H9 (cell line): ENCODE data around the gene CCDC88C. TPM values are rescaled to one million over a fixed set of nuclear protein-coding genes. Genes with fewer than 3 reads are reported as not detected.
A peak's percentile ranks its signal among the peaks of the same experiment; 100 is the strongest.

Source experiments
- DNase-seq: peaks from one replicate; pipeline ENCODE4 v3.0.0-alpha.2; 2017
- H2AFZ ChIP-seq: one replicate; pipeline ENCODE4 v1.6.1; 2013; ENCODE audit warnings: mild to moderate bottlenecking, low read length, control low read depth, moderate library complexity
- H2AK5ac ChIP-seq: 2 replicates; pipeline ENCODE4 v1.6.1; 2013; ENCODE audit warnings: low read length, control low read depth, mixed read lengths; ENCODE audit not compliant: insufficient read length
- H2BK120ac ChIP-seq: one replicate; pipeline ENCODE4 v1.6.1; 2013; ENCODE audit warnings: low read depth, mild to moderate bottlenecking, low read length, control low read depth, inconsistent platforms; ENCODE audit not compliant: poor library complexity, severe bottlenecking
- H2BK12ac ChIP-seq: 2 replicates; pipeline ENCODE4 v1.6.1; 2013; ENCODE audit warnings: low read length, control low read depth, mixed read lengths, low read depth; ENCODE audit not compliant: insufficient read length
- H2BK15ac ChIP-seq: 2 replicates; pipeline ENCODE4 v1.6.1; 2013; ENCODE audit warnings: low read depth, low read length, control low read depth
- H2BK20ac ChIP-seq: one replicate; pipeline ENCODE4 v1.6.1; 2013; ENCODE audit warnings: low read depth, mild to moderate bottlenecking, low read length, control low read depth, inconsistent platforms; ENCODE audit not compliant: poor library complexity, severe bottlenecking
- H2BK5ac ChIP-seq: 2 replicates; pipeline ENCODE4 v1.6.1; 2013; ENCODE audit warnings: low read length, control low read depth, mixed read lengths; ENCODE audit not compliant: insufficient read length
- H3K14ac ChIP-seq: 2 replicates; pipeline ENCODE4 v1.6.1; 2013; ENCODE audit warnings: low read length, control low read depth; ENCODE audit not compliant: insufficient read depth
- H3K18ac ChIP-seq: 2 replicates; pipeline ENCODE4 v1.6.1; 2013; ENCODE audit warnings: low read depth, mild to moderate bottlenecking, mixed read lengths, low read length, control low read depth; ENCODE audit not compliant: insufficient read length
- H3K23ac ChIP-seq: 2 replicates; pipeline ENCODE4 v1.6.1; 2013; ENCODE audit warnings: low read length, control low read depth, mixed read lengths, low read depth; ENCODE audit not compliant: insufficient read length
- H3K23me2 ChIP-seq: 2 replicates; pipeline ENCODE4 v1.6.1; 2013; ENCODE audit warnings: low read depth, mild to moderate bottlenecking, mixed read lengths, low read length, control low read depth; ENCODE audit not compliant: insufficient read length, poor library complexity, severe bottlenecking
- H3K27ac ChIP-seq: 2 replicates; pipeline ENCODE4 v1.5.1; 2013; ENCODE audit warnings: low read length, control low read depth, mixed read lengths, low read depth; ENCODE audit not compliant: insufficient read length
- H3K27me3 ChIP-seq: 2 replicates; pipeline ENCODE4 v1.6.1; 2013; ENCODE audit warnings: low read length, control low read depth, inconsistent platforms; ENCODE audit not compliant: insufficient read depth
- H3K4ac ChIP-seq: 2 replicates; pipeline ENCODE4 v1.6.1; 2013; ENCODE audit warnings: low read depth, mild to moderate bottlenecking, control low read depth, inconsistent platforms, low read length, moderate library complexity
- H3K4me1 ChIP-seq: 2 replicates; pipeline ENCODE4 v1.6.1; 2013; ENCODE audit warnings: low read length, control low read depth, inconsistent platforms; ENCODE audit not compliant: insufficient read depth
- H3K4me2 ChIP-seq: 2 replicates; pipeline ENCODE4 v1.6.1; 2013; ENCODE audit warnings: low read length, control low read depth, mixed read lengths; ENCODE audit not compliant: insufficient read length, insufficient read depth
- H3K56ac ChIP-seq: 2 replicates; pipeline ENCODE4 v1.6.1; 2013; ENCODE audit warnings: low read depth, mild to moderate bottlenecking, mixed read lengths, low read length, control low read depth; ENCODE audit not compliant: insufficient read length
- H3K79me1 ChIP-seq: 2 replicates; pipeline ENCODE4 v1.6.1; 2013; ENCODE audit warnings: low read depth, mild to moderate bottlenecking, moderate library complexity, low read length, control low read depth, inconsistent platforms; ENCODE audit not compliant: insufficient read depth, poor library complexity, severe bottlenecking
- H3K79me2 ChIP-seq: 2 replicates; pipeline ENCODE4 v1.6.1; 2013; ENCODE audit warnings: low read length, control low read depth, inconsistent platforms; ENCODE audit not compliant: insufficient read depth
- H3K9ac ChIP-seq: 2 replicates; pipeline ENCODE4 v1.6.1; 2013; ENCODE audit warnings: low read length, control low read depth, mixed read lengths; ENCODE audit not compliant: insufficient read length; ENCODE audit errors: extremely low read depth
- H3K9me3 ChIP-seq: one replicate; pipeline ENCODE4 v1.6.1; 2013; ENCODE audit warnings: low read depth, low read length, inconsistent platforms; ENCODE audit not compliant: control insufficient read depth
- H3T11ph ChIP-seq: one replicate; pipeline ENCODE4 v1.6.1; 2013; ENCODE audit warnings: mild to moderate bottlenecking, low read length, control low read depth, inconsistent platforms
- H4K20me1 ChIP-seq: one replicate; pipeline ENCODE4 v1.6.1; 2013; ENCODE audit not compliant: control insufficient read depth, insufficient read length, insufficient read depth
- H4K5ac ChIP-seq: 2 replicates; pipeline ENCODE4 v1.6.1; 2013; ENCODE audit warnings: low read depth, mild to moderate bottlenecking, mixed read lengths, low read length, control low read depth; ENCODE audit not compliant: insufficient read length
- H4K8ac ChIP-seq: replicated peaks from 2 replicates; pipeline ENCODE4 v1.6.1; 2013; ENCODE audit warnings: low read length, control low read depth, mixed read lengths, low read depth; ENCODE audit not compliant: insufficient read length
- H4K91ac ChIP-seq: 2 replicates; pipeline ENCODE4 v1.6.1; 2013; ENCODE audit warnings: low read depth, mild to moderate bottlenecking, moderate library complexity, mixed read lengths, low read length, control low read depth; ENCODE audit not compliant: insufficient read length
- H3K27ac Mint-ChIP-seq, 3 experiments: 2 replicates in 2 of 3; 3 replicates in 1 of 3; pipeline ENCODE4 v1.8.0; 2020 to 2021; ENCODE audit warnings: mixed read lengths in 3 of 3, mild to moderate bottlenecking in 1 of 3, moderate library complexity in 1 of 3
- H3K27me3 Mint-ChIP-seq: 2 replicates; pipeline ENCODE4 v1.8.0; 2021; ENCODE audit warnings: low read depth, mild to moderate bottlenecking, moderate library complexity, mixed read lengths
- H3K36me3 Mint-ChIP-seq, 3 experiments: 2 replicates in 2 of 3; 3 replicates in 1 of 3; pipeline ENCODE4 v1.8.0; 2020 to 2021; ENCODE audit warnings: low read depth in 3 of 3, mixed read lengths in 3 of 3; ENCODE audit not compliant: insufficient read depth in 1 of 3
- H3K4me1 Mint-ChIP-seq, 2 experiments: 2 replicates each; pipeline ENCODE4 v1.8.0; 2020; ENCODE audit warnings: mixed read lengths in 2 of 2
- H3K4me3 Mint-ChIP-seq, 2 experiments: 2 replicates in 1 of 2; 3 replicates in 1 of 2; pipeline ENCODE4 v1.8.0; 2020 to 2021; ENCODE audit warnings: mild to moderate bottlenecking in 2 of 2, mixed read lengths in 2 of 2, moderate library complexity in 1 of 2
- H3K9me3 Mint-ChIP-seq, 2 experiments: 2 replicates in 1 of 2; 3 replicates in 1 of 2; pipeline ENCODE4 v1.8.0; 2020; ENCODE audit warnings: mild to moderate bottlenecking in 2 of 2, mixed read lengths in 2 of 2, moderate library complexity in 1 of 2
- WGBS: extraction: QIAGEN DNeasy Blood & Tissue Kit; methylation state at CpG from one replicate; pipeline ENCODE4 v1.1.7; 2013; ENCODE audit warnings: missing lambda C conversion rate, low lambda C conversion rate, mixed read lengths; ENCODE audit not compliant: insufficient read length; ENCODE audit errors: extremely low coverage; 5-methylcytosine and 5-hydroxymethylcytosine counted together
- total RNA-seq: library from RNA; stranded (reverse); gene quantifications from 2 replicates; pipeline ENCODE4 v1.2.1, GENCODE V29; 2021
- TF ChIP-seq, protein P1 (sequence below): fragments of 200-600 bp; sonication (generic); conservative IDR thresholded peaks from 3 replicates; pipeline ENCODE4 v1.8.0; 2021; ENCODE audit warnings: antibody characterized with exemption, mild to moderate bottlenecking

Gene CCDC88C
- total RNA-seq, 1 experiment from 2014 or later, result 52.4 TPM

DNA sequence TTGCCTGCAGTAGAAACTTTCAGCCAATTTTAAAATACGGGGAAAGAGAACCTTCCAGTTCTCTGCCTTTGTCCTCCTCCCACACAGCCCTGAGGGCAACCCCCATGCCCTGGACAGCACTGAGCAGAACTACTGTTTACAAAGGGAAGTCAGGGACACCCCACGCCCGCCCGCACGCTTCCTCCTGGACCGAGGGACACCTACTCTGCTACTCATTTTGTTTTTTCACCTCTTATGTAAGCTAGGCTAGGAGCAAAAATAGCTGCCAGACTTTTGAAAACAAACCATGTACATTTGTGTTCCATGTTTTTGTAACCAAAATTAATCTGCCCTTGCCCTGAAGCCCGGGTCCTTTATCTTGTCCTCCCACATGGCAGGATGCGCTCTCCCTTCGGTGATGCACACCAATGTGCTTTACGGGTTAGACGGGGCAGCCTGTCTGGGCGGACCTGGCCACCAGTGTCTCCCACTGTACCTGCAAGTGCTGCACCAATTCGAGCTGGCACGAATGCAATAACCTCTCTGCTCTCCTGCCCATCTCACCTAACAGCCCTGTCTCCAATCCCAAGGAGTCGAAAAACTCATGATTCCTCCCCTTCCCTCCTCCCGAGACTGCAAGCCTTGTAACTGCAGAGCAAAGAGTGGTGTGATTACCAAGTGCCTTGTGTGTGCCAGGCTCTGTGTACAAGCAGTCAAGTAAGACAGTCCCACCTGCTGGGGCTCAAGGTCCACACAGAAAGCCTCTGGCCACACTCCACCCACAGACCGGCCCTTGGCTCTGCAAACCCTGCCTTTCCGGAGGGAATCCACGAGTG is 85.2 kb downstream of the CCDC88C start:
- H3K4me2 ChIP-seq, result no peak overlapping the region
- H3T11ph ChIP-seq, result no peak overlapping the region
- no peak overlapping the region for H2BK5ac ChIP-seq
- no peaks in the 10 kb centered on the region for H3K27me3 Mint-ChIP-seq
- H3K14ac ChIP-seq, result no peak overlapping the region
- no peak overlapping the region for H3K9ac ChIP-seq
- H3K79me2 ChIP-seq, result no peaks in the 10 kb centered on the region
- H4K5ac ChIP-seq, result no peak overlapping the region
- no peaks in the 10 kb centered on the region for H3K4me1 ChIP-seq
- no peak overlapping the region for H3K23ac ChIP-seq
- H2AK5ac ChIP-seq, result no peak overlapping the region
- H3K56ac ChIP-seq, result no peak overlapping the region
- no peak overlapping the region for H3K4ac ChIP-seq
- no peak for DNase-seq
- H4K91ac ChIP-seq, result no peak overlapping the region
- no peaks in the 10 kb centered on the region for H3K79me1 ChIP-seq
- peaks cover 10 to 18% of the 10 kb centered on the region in 2 experiments for H3K4me1 Mint-ChIP-seq
- H3K9me3 ChIP-seq, result no peaks in the 10 kb centered on the region
- H4K8ac ChIP-seq, result no peak overlapping the region
- no peak overlapping the region for H2BK12ac ChIP-seq
- no peak overlapping the region for H3K27ac ChIP-seq
- no peaks in the 10 kb centered on the region for H3K9me3 Mint-ChIP-seq
- H2BK15ac ChIP-seq, result no peak overlapping the region
- no peak overlapping the region for H2BK120ac ChIP-seq
- H3K23me2 ChIP-seq, result peaks cover 2% of the 10 kb centered on the region
- TF ChIP-seq, protein P1, sequence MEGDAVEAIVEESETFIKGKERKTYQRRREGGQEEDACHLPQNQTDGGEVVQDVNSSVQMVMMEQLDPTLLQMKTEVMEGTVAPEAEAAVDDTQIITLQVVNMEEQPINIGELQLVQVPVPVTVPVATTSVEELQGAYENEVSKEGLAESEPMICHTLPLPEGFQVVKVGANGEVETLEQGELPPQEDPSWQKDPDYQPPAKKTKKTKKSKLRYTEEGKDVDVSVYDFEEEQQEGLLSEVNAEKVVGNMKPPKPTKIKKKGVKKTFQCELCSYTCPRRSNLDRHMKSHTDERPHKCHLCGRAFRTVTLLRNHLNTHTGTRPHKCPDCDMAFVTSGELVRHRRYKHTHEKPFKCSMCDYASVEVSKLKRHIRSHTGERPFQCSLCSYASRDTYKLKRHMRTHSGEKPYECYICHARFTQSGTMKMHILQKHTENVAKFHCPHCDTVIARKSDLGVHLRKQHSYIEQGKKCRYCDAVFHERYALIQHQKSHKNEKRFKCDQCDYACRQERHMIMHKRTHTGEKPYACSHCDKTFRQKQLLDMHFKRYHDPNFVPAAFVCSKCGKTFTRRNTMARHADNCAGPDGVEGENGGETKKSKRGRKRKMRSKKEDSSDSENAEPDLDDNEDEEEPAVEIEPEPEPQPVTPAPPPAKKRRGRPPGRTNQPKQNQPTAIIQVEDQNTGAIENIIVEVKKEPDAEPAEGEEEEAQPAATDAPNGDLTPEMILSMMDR, result no peak
- H3K27me3 ChIP-seq, result no peaks in the 10 kb centered on the region
- no peaks in the 10 kb centered on the region for H4K20me1 ChIP-seq
- H3K4me3 Mint-ChIP-seq, result no peak overlapping the region
- no CpG with 5 or more reads among the region's 19 CpGs for WGBS
- no peak overlapping the region for H3K18ac ChIP-seq
- peaks cover 2 to 27% (median 9%) of the 10 kb centered on the region in 3 experiments; a peak in 6 of 7 replicates for H3K36me3 Mint-ChIP-seq
- H3K27ac Mint-ChIP-seq, result peak overlapping the region in 2 of 3 experiments; percentile 28 to 68; a peak in 2 of 7 replicates
- H2AFZ ChIP-seq, result no peak overlapping the region
- no peak overlapping the region for H2BK20ac ChIP-seq
